GM04504 (cell line): ENCODE results near the gene TMEM117.
"Not testable (repeated sequence)": the region's sequence is repeated elsewhere in the genome, so short reads cannot be mapped to it uniquely, and the experiment has no call there.

Source experiments
- DNase-seq: peaks from one replicate; pipeline ENCODE4 v3.0.0-alpha.2; 2012; ENCODE audit warnings: low read depth

The TMEM117 gene

GRCh38 chr12:44099486-44099885 lies 263.6 kb downstream of the TMEM117 start:
- DNase-seq: no peak

GRCh38 chr12:44100264-44100663 lies 264.4 kb downstream of the TMEM117 start:
- DNase-seq: no peak

GRCh38 chr12:44101475-44101874 lies 265.6 kb downstream of the TMEM117 start:
- DNase-seq: no peak

GRCh38 chr12:44114906-44115305 lies 279.0 kb downstream of the TMEM117 start:
- DNase-seq: no peak

- no peak for DNase-seq
Observed at GRCh38 chr12:44117337-44117736, 281.5 kb downstream of the TMEM117 start.

- no peak for DNase-seq
Observed at GRCh38 chr12:44118946-44119345, 283.1 kb downstream of the TMEM117 start.

- no peak for DNase-seq
Observed at GRCh38 chr12:44126806-44127205, 290.9 kb downstream of the TMEM117 start.

GRCh38 chr12:44127966-44128710 lies 292.3 kb downstream of the TMEM117 start:
- DNase-seq: no peak

GRCh38 chr12:44143175-44143574 lies 307.3 kb downstream of the TMEM117 start:
- no peak for DNase-seq

- no peak for DNase-seq
Observed at GRCh38 chr12:44148936-44149335, 313.1 kb downstream of the TMEM117 start.

- peak; percentile 9 for DNase-seq
Observed at GRCh38 chr12:44154128-44154527, 318.2 kb downstream of the TMEM117 start.

- DNase-seq: no peak
Observed at GRCh38 chr12:44155358-44155757, 319.5 kb downstream of the TMEM117 start.

- no peak for DNase-seq
Observed at GRCh38 chr12:44157359-44157758, 321.5 kb downstream of the TMEM117 start.

- DNase-seq: no peak
Observed at GRCh38 chr12:44158746-44159145, 322.9 kb downstream of the TMEM117 start.

GRCh38 chr12:44159216-44159615 lies 323.3 kb downstream of the TMEM117 start:
- DNase-seq: no peak

- DNase-seq: no peak
Observed at GRCh38 chr12:44159862-44160261, 324.0 kb downstream of the TMEM117 start.

- no peak for DNase-seq
Observed at GRCh38 chr12:44162961-44163360, 327.1 kb downstream of the TMEM117 start.

GRCh38 chr12:44174053-44174452 lies 338.2 kb downstream of the TMEM117 start:
- no peak for DNase-seq

- DNase-seq: no peak
Observed at GRCh38 chr12:44184499-44185206, 348.8 kb downstream of the TMEM117 start.

- DNase-seq: no peak
Observed at GRCh38 chr12:44193281-44193680, 357.4 kb downstream of the TMEM117 start.

- DNase-seq: not testable (repeated sequence)
Observed at GRCh38 chr12:44195719-44196118, 359.8 kb downstream of the TMEM117 start.

GRCh38 chr12:44206045-44206444 lies 370.2 kb downstream of the TMEM117 start:
- no peak for DNase-seq

- no peak for DNase-seq
Observed at GRCh38 chr12:44217146-44217883, 381.4 kb downstream of the TMEM117 start.
